ENCODE data around the gene IDH3B. TPM values are rescaled to one million over a fixed set of nuclear protein-coding genes. Genes with fewer than 3 reads are reported as not detected.

The IDH3B gene
- total RNA-seq: 126 and 131 TPM in 2 replicates
- 104 TPM for total RNA-seq (2013)
- 225 and 299 TPM in 2 replicates for polyA plus RNA-seq
- 83.8 and 111 TPM in 2 replicates for polyA minus RNA-seq

DNA sequence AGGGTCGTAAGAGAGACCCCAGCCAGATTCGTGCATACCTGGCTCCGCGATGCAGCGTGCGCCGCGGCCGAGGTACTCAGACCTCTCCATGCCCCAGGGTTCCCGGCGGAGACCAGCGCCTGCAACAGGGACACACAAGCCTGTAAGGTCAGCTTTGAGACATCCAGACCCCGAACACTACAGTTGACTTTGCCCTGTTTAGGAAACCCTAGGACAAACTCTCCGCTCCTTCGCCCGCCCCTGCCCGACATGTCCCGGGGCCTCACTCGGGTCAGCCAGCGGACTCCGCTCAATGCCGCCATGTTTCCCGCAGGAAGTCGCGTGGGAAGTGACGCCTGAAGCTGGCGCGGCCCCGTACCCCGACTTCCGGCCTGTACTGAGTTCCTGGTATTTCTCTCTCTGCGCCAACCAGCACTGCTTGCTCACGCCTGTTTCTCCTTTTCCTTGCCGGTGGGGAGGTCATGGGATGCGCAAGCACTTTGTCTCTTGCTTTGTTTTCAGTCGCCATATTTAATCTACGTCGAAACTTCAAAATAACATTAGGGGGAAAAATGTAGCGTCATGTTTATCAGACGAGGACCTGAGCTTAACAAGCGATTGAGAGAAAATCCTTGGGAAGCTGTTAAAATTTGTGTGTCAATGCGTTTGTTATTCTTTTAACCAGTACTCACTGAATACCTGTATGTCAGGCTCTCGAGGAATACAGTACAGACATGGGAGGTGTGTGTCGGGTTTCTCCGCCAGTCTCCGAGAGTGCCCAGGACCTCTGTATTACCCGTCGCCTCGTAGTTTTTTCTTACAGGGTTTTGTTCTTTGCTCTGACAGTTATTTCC, at the start of gene IDH3B:
Gene IDH3B (minus strand): TSS at position 330 of the 833 bp plus-strand sequence. CDS start 28 bp downstream, at position 302.
- Histone ChIP-seq H2AFZ (ENCODE audit: insufficient read depth, low read depth, low read length, poor library complexity, severe bottlenecking) (peak within 1 kb of the TSS; percentile 90), H3K9ac (ENCODE audit: low read length) (peak within 1 kb of the TSS; percentile 79), H3K4me3 (ENCODE audit: control extremely low read depth in 1 of 5, extremely low read depth in 1 of 5, insufficient read depth in 1 of 5, low read depth in 2 of 5, low read length in 4 of 5) (peak within 1 kb of the TSS; percentile 71 to 96 (median 80)), H3K9me3 (ENCODE audit: control extremely low read depth in 1 of 3, control insufficient read depth in 2 of 3, insufficient read depth in 1 of 3, low read length in 2 of 3) (no peaks in the 10 kb centered on the region), H3K4me1 (ENCODE audit: control insufficient read depth in 2 of 2, insufficient read depth in 2 of 2, low read length in 2 of 2) (peaks cover 13 to 14% of the 10 kb centered on the region in 2 donors), H3K4me2 (replicated peaks; ENCODE audit: low read depth, low read length, poor library complexity, severe bottlenecking) (peak within 1 kb of the TSS; percentile 96), H4K20me1 (ENCODE audit: control insufficient read depth, insufficient read depth, low read length, poor library complexity, severe bottlenecking) (peaks cover 8% of the 10 kb centered on the region), H3K36me3 (replicated peaks in 1 of 2; ENCODE audit: control extremely low read depth in 1 of 2, control insufficient read depth in 1 of 2, extremely low read depth in 1 of 2, insufficient read depth in 2 of 2, low read length in 1 of 2) (peaks cover 0 to 30% of the 10 kb centered on the region in 2 experiments), H3K79me2 (ENCODE audit: control insufficient read depth, insufficient read depth, low read length) (peaks cover 13% of the 10 kb centered on the region), H3K27ac (ENCODE audit: low read length in 2 of 2) (peak within 1 kb of the TSS; percentile 88 to 98), H3K27me3 (replicated peaks in 1 of 4; ENCODE audit: control extremely low read depth in 1 of 4, control insufficient read depth in 3 of 4, insufficient read depth in 4 of 4, low read length in 3 of 4) (peaks cover 0 to 6% (median 0%) of the 10 kb centered on the region in 4 experiments)
- Mint-ChIP-seq H3K4me3 (peak within 1 kb of the TSS; percentile 92), H3K27ac (peak within 1 kb of the TSS; percentile 98), H3K9me3 (ENCODE audit: insufficient read depth) (no peaks in the 10 kb centered on the region), H3K27me3 (peaks cover 12% of the 10 kb centered on the region), H3K4me1 (peaks cover 20% of the 10 kb centered on the region)
- ATAC-seq (ENCODE audit: low read depth): peak; percentile 95
- CTCF ChIA-PET: interaction anchor here (0.6 to 3.4 kb wide), 4 partner anchors 9 to 215 kb away, joined by 3 to 22 read pairs (median 3); partner anchors contain the start of gene NOP56
- DNase-seq: peak; percentile 92
- intact Hi-C loops (cut with micrococcal nuclease): loop anchor here (1.0 kb wide), 2 partner anchors 12 to 29 kb away; partner anchors contain the start of gene NOP56
- POLR2A ChIA-PET: interaction anchor here (1.1 to 3.8 kb wide), 3 partner anchors 11 to 194 kb away, joined by 3 to 57 read pairs (median 6); partner anchors contain the start of genes EBF4, NOP56 and SNRPB
- no peak for TF ChIP-seq EZH2 (IDR thresholded peaks at IDR 0.05; ENCODE audit: borderline replicate concordance, insufficient read depth, low read depth, low read length, poor library complexity, severe bottlenecking)
- TF ChIP-seq, protein P1, sequence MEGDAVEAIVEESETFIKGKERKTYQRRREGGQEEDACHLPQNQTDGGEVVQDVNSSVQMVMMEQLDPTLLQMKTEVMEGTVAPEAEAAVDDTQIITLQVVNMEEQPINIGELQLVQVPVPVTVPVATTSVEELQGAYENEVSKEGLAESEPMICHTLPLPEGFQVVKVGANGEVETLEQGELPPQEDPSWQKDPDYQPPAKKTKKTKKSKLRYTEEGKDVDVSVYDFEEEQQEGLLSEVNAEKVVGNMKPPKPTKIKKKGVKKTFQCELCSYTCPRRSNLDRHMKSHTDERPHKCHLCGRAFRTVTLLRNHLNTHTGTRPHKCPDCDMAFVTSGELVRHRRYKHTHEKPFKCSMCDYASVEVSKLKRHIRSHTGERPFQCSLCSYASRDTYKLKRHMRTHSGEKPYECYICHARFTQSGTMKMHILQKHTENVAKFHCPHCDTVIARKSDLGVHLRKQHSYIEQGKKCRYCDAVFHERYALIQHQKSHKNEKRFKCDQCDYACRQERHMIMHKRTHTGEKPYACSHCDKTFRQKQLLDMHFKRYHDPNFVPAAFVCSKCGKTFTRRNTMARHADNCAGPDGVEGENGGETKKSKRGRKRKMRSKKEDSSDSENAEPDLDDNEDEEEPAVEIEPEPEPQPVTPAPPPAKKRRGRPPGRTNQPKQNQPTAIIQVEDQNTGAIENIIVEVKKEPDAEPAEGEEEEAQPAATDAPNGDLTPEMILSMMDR (IDR thresholded peaks at IDR 0.05): no peak
- WGBS (ENCODE audit: insufficient coverage): 9% methylated on average over 44 of the region's 49 CpGs
